GM19043 (cell line): ENCODE results near the gene UBE2K.
"Not testable (repeated sequence)": the region's sequence is repeated elsewhere in the genome, so short reads cannot be mapped to it uniquely, and the experiment has no call there.

Experiments used
- ATAC-seq: cut with Tn5 transposase; IDR thresholded peaks from one replicate; pipeline ENCODE4 v1.9.1; 2021; ENCODE audit warnings: low read depth; ENCODE audit not compliant: unreplicated experiment

UBE2K gene

DNA sequence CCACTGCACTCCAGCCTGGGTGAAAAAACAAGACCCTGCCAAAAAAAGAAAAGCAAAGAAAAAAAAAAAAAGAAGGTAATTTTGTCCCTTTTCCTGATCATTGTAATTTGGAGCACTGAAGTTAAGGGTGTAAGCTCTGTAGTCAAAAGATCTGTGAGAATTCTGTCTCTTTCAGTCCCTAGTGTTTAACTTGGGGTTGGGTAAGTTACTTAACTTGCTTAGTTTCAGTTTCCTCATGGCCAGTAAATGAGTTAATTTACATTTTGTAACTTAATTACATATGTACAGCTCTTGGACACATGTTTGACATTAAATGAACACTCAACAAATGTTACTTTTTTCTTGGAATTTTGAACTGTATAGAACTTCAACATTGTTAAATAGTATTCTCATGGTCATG, 10.9 kb upstream of the UBE2K start:
- no peak for ATAC-seq

DNA sequence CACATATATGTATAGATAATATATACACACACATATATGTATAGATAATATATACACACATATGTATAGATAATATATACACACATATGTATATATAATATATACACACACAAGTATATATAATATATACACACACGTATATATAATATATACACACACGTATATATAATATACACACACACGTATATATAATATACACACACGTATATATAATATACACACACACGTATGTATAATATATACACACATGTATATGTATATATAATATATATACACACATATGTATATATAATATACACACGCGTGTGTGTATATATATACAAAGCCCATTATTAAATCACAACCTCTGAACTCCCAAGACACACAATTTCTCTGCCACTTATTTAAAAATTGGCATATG, 8.0 kb upstream of the UBE2K start:
- no peak for ATAC-seq

DNA sequence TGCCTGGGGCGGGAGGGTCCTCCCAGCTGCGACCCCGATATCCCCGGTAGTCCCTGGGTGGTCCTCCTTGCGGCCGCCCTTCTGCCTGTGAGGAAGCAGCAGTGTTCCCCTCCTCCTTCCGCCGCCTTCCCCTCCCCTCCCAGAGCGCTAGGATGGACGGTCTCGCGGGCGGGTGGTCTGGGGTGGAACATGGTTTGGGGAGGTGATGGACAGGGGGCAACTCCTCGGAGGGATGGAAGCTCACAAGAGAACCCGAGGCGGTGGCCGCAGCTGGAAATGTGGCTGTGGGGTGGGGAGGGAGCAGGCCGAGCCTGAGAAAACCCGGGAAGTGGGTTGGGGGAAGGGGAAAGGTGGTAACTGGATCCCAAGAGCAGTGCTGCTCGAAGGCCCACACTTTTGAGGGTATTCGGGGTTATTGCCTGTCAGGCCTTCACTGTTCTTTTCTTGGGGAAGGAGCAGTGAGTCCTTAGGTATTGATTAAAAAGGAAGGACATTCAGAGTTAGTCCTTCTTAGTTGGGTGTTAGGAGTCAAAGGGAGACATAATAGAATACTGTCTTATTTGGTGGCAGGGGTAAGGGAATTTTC, 581 bp downstream of the UBE2K start:
- no peak for ATAC-seq

DNA sequence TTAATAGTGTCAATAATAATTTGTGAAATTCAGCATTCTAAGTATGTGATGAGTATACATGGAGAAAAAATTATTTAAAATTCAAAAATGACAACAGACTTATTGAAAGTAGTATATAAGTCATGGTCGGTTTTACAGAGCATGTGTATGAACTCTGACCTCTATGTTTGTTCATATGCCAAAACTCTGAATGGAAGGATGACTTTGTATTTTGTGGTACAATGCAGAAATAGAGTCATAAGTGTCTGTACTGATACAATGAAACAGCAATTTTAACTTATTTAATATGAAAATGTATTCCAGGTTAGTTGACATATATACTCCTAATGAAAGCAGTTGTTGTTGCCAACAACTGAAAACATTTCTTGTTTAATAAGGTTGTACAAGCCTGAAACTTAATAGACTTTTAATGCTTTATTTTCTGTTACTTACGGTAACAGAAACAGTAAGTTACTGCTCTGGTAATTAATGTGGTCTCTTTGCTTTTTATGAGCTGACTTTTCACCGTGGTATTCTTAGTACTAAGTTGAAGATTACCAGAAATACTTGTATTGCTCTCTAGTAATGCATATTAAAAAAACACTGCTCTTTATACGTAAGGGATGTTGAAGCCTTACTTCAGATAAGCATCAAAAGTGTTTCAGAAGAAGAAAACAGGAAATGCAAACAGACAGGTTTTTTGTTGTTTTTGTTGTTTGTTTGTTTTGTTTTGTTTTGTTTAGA, 1.9 kb downstream of the UBE2K start:
- ATAC-seq: no peak

DNA sequence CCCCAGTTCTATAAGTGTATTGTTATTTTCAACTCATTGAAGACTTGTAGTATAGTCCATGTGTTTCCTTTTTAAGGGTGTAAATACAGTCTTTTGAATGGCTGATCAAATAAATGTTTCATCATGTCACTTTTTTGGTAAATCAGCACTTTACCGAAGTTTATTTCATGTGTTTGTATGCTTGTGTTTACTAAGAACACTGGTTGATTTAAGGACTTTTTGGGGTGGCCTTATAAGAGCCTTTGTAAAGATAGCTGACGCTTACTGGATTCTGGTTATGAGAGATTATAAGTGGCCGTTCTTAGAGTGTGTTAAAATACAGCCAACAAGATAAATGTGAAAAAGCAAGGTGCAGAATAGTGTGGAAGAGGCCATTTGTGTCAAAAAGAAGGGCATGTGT, 2.6 kb downstream of the UBE2K start:
- ATAC-seq: no peak

DNA sequence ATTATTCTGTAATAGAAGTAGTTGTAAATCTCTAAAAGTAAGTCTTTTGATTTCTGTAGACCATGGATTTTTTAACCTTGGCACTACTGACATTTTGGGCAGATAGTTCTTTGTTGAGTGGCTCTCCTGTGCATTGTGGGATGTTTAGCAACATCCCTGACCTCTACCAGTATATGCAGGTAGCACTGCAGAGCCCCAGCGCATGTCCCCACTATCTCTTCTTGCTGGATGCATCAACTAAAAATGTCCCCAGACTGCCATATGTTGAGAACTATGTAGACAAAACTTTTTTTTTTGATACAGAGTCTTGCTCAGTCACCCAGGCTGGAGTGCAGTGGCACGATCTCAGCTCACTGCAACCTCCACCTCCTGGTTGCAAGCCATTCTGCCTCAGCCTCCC, 4.8 kb downstream of the UBE2K start:
- no peak for ATAC-seq

DNA sequence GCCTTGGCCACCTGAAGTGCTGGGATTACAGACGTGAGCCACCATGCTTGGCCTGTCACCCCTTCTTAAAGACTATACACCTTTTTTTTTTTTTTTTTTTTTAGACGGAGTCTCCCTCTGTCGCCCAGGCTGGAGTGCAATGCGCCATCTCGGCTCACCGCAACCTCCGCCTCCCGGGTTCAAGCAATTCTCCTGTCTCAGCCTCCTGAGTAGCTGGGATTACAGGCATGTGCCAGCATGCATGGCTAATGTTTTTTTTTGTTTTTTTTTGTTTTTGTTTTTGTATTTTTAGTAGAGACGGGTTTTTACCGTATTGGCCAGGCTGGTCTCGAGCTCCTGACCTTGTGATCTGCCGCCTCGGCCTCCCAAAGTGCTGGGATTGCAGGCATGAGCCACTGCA, 6.9 kb downstream of the UBE2K start:
- ATAC-seq: not testable (repeated sequence)

DNA sequence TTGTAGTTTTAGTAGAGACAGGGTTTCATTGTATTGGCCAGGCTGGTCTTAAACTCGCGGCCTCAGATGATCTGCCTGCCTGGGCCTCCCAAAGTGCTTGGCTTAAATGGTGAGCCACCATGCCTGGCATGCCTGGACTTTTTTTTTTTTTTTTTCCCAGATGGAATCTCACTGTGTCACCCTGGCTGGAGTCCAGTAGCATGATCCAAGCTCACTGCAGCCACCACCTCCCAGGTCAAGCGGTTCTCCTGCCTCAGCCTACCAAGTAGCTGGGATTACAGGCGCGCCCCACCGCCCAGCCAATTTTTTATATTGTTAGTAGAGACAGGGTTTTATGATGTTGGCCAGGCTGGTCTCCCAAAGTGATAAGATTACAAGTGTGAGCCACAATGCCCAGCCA, 8.4 kb downstream of the UBE2K start:
- no peak for ATAC-seq

DNA sequence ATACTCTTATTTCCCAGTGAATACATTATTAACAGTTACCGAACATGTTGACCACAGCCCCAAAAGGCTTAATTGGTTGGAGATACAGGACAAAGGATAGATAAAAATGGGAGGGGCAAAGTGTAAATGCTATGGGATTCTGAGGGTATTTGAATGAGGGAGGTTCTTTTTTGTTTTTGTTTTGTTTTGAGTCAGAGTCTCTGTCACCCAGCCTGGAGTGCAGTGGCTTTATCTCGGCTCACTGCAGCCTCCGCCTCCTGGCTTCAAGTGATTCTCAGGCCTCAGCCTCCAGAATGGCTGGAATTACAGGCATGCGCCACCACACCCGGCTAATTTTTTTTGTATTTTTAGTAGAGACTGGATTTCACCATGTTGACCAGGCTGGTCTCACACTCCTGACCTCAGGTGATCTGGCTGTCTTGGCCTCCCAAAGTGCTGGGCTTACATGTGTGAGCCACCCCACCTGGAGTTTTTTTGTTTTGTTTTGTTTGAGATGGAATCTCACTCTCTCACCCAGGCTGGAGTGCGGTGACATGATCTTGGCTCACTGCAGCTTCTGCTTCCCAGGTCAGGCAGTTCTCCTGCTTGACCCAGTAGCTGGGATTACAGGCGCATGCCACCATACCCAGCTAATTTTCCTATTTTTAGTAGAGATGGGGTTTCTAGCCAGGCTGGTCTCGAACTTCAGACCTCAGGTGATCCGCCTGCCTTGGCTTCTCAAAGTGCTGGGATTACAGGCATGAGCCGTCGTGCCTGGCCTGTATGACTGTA, 9.0 kb downstream of the UBE2K start:
- peak; percentile 47 for ATAC-seq

DNA sequence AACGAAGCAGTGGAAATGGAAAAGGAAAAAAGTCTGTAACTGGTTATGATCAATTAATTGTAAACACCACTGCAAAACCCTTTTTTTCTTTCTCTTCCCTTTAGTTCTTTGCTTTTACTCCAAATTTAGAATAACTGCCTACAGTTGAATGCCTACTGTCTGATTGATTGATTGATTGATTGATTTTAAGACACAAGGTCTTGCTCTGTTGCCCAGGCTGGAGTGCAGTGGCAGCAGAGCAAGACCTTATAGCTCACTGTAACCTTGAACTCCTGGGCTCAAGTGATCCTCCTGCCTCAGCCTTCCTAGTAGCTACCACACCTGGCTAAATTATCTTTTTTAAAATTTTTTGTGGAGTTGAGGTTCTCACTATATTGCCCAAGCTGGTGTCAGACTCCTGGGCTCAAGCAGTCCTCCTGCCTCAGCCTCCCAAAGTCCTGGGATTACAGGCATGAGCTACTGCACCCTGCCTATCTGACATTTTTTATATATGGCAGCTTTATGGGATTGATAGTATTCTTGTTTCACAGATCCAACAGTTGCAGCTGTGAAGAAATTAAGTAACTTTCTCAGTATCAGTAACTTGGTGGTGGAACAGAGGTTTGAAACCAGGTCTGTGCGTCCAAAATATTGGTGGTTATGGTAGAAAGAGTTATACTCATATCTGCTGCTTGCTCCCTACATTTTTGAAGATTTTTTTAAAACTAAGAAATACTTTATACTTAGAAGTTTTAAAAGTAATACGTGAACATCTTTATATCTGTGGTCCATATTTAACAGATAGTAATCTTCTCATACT, 12.4 kb downstream of the UBE2K start:
- ATAC-seq: no peak

DNA sequence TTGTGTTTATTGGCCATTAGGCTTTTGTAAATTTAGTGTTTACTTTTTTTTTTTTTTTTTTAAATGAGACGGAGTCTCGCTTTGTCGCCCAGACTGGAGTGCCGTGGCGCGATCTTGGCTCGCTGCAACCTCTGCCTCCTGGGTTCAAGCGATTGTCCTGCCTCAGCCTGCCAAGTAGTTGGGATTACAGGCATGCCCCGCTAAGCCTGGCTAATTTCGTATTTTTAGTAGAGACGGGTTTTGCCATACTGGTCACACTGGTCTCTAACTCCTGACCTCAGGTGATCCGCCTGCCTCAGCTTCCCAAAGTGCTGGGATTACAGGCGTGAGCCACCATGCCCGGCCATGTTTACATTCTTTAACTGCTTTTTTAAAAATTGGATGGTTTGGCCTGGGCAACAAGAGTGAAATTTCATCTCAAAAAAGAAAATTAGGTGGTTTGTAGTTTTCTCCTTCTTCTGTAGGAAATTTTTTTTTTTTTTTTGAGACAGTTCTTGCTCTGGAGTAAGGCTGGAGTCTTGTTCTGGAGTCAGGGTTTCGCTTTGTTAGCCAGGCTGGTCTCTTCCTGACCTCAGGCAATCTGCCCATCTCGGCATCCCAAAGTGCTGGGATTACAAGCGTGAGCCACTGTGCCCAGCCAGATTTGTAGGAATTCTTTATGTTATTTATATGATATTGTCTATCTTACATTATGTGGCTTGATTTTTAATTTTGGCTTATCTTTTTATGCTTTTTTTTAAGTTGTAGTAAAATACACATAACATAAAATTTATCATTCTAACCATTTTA, 15.1 kb downstream of the UBE2K start:
- no peak for ATAC-seq

DNA sequence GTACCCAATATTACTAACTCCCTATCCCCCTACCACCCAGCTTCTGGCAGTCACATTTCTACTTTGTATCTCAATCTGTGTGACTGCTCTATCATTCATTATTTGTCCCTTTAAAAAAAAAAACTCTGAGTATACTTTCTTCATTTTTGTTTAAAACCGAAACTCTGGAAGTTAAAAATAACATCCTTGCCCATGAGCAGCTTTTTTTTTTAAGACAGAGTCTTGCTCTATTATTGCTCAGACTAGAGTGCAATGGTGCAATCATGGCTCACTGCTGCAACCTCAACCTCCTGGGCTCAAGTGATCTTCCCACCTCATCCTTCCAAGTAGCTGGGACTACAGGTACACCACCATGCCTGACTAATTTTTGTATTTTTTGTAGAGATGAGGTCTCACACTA, 15.8 kb downstream of the UBE2K start:
- no peak for ATAC-seq

DNA sequence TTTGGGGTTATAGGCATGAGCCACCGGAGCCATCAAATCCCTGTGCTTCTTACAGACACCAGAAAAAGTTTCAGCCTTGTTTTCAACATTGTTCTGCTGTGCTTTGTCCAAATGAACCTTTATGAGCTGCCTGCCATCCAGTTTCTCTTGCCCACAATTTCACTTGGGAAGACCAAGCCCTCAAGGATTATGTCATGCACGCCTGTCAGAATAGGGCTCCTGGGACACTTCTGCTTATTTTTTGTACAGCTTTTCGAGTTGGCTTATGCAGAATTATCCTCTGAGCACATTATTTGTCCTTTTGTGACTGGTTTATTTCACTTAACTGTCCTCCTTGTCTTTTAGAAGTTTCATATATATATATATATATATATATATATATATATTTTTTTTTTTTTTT, 16.2 kb downstream of the UBE2K start:
- no peak for ATAC-seq

DNA sequence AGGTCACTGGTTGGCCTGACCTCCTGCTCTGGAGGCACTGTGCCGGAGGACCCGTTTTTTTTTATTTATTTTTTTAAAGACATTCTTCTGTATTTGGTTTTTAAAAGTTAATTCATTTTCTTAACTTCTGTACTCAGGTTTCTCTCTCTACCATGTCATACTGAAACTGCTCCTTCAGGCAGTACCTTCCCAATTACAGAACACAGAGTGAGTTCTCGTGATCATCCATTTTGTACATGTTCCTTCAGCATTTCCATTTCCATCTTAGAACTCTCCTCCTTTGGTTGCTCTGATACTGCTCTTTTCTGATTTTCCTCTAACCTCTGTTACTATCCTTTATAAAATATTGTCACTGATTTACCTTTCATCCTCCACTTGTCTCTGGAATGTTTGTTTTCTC, 17.9 kb downstream of the UBE2K start:
- ATAC-seq: no peak

DNA sequence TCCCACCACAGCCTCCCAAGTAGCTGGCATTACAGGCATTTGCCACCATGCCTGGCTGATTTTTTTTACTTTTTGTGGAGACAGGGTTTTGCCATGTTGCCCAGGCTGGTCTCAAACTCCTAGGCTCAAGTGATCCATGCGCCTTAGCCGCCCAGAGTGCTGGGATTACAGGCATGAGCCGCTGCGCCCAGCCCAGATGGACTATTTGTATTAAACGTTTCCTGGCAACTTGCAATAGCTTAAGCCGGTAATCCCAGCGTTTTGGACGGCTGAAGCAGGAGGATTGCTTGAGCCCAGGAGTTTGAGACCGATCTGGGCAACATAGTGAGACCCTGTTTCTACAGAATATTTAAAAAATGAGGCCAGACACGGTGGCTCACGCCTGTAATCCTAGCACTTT, 18.4 kb downstream of the UBE2K start:
- no peak for ATAC-seq

DNA sequence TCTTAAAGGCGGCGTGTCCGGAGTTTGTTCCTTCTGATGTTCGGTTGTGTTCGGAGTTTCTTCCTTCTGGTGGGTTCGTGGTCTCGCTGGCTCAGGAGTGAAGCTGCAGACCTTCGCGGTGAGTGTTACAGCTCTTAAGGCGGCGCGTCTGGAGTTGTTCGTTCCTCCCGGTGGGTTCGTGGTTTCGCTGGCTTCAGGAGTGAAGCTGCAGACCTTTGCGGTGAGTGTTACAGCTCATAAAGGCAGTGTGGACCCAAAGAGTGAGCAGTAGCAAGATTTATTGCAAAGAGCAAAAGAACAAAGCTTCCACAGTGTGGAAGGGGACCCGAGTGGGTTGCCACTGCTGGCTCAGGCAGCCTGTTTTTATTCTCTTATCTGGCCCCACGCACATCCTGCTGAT, 19.8 kb downstream of the UBE2K start:
- not testable (repeated sequence) for ATAC-seq

DNA sequence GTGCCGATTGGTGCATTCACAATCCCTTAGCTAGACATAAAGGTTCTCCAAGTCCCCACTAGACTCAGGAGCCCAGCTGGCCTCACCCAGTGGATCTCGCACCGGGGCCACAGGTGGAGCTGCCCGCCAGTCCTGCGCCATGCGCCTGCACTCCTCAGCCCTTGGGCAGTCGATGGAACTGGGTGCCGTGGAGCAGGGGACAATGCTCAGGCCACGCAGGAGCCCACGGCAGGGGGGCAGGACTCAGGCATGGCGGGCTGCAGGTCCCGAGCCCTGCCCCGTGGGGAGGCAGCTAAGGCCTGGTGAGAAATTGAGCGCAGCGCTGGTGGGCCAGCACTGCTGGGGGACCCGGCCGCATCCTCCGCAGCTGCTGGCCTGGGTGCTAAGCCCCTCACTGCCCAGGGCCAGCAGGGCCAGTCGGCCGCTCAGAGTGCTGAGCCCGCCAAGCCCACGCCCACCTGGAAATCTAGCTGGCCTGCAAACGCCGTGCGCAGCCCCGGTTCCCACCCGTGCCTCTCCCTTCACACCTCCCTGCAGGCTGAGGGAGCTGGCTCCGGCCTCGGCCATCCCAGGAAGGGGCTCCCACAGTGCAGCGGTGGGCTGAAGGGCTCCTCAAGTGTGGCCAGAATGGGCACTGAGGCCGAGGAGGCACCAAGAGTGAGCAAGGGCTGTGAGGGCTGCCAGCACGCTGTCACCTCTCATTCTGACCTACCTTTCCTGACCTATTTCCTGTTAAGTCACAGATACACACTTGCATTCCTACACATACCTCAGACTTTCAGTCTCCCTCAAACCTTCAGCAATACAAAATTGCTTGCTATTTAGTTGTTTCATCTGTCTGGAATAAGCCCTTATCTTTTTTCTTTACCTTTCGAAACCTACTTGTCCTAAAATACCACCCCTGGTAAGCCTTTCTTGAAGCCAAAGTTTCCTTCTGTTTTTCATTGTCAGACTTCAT, 20.7 kb downstream of the UBE2K start:
- ATAC-seq: no peak

DNA sequence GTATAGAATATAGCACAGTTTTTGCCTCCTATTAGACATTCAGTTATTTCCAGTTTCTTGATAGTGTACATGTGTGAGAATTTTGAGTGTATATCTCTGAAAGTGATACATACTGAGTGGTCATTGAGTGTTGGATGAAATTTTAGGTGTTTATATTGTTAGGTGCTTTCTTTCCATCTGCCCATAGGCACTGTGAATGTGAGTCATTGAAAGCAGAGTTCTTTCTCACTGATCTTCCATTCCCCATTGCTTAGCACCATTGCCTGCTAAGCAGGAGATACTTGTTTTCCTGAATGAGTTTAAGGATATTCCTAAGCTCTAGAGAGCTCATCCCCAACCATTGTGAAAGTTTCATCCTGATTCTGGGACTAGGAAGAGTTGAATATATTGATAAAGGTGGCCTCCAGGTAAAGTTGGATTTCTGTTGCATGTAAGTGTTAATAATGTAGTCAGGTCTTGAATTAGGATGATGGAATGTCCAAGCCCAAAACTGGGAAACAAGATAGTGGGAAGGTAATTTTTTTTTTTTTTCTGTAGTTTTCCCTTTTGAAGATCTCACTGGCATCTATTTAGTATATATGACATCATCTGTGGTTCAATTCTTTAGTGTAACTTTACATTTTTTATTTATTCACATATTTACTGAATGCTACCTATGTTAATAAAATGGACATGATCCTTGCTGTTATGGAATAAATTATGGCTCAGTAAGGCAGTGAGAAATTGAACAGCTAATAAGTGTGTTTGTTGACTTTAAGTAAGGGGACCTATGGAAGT, 22.1 kb downstream of the UBE2K start:
- ATAC-seq: no peak
